HG03095 (cell line): ENCODE results near the gene RIPOR3.
"Not testable (repeated sequence)": the region's sequence is repeated elsewhere in the genome, so short reads cannot be mapped to it uniquely, and the experiment has no call there.

Experiments used
- ATAC-seq: cut with Tn5 transposase; IDR thresholded peaks from one replicate; pipeline ENCODE4 v1.9.1; 2021; ENCODE audit warnings: moderate library complexity; ENCODE audit not compliant: unreplicated experiment

RIPOR3 gene

DNA sequence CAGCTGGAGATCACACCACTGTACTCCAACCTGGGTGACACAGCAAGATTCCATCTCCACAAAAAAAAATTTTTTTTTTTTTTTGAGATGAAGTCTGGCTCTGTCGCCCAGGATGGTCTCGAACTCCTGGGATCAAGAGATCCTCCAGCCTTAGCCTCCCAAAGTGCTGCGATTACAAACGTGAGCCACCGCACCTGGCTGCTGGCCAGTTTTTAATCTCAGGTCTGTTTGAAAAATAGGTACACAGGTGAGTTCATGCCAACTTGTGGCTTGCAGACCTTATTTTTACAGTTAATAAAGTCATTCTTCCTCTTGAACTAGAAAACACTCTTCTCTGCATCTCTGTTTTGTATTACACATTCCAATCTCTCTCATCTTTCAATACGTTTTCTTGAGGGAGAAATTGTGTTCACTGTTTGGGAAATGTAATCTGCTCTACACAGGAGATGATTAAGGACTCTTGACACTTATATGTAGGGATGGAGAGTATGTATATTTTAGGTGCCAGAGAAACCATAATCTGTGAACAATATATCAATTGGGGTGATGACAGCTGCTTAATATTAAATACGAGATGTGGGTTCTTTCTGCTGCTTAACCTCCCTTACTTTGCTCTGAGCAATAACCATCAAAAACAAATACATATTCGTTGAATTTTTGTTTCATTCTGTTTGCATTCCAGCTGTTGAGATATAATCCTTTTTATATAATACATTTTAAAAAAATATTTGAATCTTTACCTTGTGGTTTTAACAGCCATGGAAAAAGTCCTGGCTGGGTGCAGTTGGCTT is 17.7 kb upstream of the RIPOR3 start:
- ATAC-seq: no peak

DNA sequence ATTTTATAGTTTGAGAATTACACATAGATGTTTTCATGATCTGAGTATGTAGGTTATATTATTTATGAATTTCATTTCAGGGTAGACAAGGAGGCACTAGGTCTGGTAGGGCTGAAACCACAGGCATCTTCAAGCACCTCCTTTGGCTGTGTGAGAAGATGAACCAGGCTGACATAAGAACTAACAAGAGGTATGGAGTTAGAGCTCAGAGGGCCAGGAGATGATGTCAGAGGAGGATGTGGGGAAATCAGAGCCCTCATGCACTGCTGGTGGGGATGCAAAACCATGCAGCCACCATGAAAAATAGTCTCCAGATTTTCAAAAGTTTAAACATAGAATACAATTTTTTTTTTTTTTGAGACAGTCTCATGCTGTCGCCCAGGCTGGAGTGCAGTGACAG is 13.6 kb upstream of the RIPOR3 start:
- no peak for ATAC-seq

DNA sequence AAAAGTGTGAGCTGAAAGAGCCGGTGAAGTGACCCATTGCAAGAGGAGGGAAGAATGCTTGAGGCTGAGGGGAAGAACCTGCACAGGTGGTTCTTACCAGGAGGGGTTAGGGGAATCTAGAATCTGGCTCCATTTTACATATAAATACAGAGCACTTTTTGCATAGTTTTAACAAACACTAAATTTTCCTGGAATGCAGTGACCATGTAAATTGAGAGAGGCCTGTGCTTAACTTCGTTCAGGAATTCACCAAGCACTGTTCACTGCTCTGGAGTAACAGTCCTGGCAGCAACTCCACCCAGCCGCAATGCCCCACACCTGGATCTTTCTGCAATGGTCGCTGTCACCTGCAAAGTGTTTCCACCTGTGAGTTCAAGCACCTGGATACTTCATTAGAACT is 13.2 kb upstream of the RIPOR3 start:
- no peak for ATAC-seq

DNA sequence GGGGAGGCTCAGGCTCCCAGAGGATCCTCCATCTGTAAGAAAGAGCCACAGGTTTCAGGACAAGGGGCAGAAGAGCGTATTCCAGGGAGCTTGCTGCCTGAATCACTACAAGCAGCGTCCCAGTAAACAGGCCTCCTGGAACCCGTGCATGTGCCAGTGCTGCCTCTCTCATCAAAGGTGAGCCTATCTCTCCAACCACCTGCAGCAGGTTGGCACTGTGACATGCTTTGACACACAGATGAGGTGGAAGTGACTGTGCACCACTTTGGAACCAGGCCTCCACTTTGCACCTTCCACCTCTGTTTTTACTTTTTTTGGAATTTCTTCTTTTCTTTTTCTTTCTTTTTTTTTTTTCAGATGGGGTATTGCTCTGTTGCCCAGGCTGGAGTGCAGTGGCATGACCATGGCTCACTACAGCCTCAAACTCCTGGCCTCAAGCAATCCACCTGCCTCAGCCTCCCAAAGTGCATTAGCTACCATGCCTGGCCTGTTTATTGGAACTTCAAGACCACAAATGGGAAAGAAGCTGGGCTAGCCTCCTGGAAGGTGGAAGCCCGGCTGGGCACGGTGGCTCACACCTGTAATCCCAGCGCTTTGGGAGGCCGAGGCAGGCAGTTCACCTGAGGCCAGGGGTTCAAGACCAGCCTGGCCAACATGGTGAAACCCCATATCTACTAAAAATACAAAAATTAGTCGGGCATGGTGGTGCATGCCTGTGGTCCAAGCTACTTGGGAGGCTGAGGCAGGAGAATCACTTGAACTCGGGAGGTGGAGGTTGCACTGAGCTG is 12.5 kb upstream of the RIPOR3 start:
- not testable (repeated sequence) for ATAC-seq

DNA sequence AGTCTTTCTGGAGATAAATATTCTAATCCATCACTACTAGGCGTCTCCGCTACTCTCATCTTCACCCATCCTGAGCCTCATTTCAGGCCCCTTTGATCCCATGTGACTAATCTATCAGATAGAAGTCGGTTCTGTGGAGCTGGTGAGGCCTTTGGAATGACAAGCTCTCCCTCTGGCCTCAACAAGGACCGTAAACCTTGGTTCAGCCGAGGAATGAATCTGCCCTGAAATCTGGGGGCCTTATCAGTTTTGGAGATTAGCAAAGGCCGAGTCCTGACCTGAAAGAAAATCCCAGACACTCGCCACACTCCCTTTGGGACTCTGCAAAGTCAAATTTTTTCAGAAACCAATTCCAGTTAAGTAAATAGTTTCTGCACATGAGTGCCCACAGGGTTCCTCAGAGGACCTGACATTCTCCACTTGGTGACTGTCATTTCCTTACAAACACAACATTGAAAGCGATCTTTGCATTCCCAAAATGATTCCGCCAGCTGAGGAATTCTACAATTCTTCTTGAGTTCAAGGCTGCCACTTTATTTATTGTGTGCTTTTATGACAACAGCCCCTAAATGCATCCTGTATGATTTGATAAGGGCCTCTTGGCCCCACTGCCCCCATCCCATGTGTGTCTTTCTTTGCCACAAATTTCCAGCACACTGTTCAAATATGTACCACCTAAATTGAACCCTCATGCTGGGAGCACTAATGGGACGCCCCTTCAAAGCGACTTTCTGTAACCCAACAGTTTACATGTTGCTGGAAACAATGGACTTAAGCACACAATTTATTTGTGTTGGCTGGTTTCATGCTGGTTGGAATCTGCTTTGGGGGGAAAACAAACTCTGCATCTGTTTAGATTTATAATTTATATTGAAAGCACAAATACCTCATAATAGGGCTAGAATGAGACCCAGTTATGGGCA is 10.0 kb upstream of the RIPOR3 start:
- no peak for ATAC-seq

DNA sequence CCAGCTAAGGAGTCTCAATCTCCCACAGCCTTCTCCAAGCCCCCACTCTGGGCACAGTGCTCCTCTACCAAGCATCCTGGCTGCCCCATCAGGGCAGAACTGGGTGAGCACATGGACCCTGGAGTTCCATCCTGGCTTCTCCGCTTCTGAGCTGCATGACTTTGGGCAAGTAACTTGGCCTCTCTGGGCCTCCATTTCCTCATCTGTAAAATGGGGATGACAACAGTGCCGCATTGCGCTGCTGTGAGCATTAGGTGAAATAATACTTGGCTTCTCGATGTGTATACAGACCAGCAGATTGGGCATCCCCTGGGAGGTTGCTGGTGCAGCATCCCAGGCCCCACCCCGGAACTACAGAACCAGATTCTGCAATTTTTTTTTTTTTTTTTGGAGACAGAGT is 8.3 kb upstream of the RIPOR3 start:
- no peak for ATAC-seq

DNA sequence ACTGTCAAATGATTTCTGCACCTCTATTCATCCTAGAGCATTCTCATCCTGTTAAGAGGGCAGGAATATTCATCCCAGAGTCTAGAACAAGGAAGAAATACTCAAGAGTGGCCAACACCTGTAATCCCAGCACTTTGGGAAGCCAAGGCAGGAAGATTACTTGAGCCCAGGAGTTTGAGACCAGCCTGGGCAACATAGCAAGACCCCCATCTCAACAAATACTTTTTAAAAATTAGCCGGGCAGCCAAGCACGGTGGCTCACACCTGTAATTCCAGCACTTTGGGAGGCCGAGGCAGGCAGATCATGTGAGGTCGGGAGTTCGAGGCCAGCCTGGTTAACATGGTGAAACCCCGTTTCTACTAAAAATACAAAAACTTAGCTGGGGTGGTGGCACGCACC is 6.9 kb upstream of the RIPOR3 start:
- ATAC-seq: not testable (repeated sequence)

DNA sequence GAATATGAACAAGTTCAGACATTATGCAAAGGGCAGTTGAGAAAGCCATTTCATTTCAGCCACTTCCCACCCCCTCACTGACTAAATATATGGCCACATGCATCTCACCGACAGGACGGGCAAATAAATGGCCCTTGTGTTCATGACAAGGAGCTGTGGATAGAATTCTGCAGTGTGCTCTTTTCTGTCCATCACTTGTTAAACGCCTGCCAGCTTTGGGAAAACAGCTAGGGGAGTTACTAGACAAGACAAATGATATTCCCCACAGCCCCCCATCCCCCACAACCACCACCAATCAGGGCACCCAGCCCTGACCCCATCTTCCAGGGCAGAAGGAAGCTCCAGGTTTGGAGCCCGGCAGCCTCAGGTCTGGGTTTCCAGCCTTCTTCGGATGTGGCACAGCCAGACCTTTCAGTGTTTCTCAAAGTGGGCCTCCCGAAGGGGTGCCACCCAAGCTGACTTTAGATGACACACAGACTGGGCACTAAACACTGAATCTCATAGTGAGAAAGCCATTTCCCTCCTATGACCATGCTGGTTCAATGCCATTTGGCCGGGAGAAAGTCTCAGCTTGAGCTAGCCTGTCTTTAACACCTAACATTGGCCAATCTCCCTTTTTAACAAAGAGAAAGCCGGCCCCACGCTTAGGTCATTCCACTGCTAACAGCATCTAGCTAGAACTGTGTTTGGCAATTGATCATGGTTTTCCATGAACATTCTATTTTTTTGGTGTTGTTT is 4.0 kb upstream of the RIPOR3 start:
- ATAC-seq: no peak

DNA sequence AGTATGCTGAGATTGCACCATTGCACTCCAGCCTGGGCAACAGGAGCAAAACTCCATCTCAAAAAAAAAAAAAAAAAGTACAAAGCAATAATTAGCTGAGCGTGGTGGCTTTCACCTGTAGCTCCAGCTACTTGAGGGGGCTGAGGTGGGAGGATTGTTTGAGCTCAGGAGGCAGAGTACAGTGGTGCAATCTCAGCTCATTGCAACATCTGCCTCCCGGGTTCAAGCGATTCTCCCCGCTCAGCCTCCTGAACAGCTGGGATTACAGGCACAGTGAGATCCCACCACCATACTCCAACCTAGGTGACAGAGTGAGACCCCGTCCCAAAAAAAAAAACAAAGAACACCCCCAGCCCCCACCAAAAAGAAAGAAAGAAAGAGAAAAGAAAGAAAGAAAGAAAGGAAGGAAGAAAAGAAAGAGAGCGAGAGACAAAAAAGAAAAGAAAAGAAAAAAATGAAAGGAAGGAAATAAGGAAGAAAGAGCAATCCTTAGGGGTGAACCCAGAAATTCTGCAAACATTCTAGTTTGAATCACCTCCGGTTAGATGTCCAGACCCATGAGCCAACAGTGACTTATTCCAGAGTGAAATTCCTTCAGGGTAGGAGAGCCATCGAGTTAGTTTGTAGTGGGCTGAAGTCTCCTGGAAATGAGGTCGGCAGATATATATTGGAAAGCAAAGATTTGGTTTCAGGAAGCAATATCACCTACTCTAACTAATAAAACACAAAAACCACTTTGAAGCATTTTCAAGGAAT is 3.2 kb upstream of the RIPOR3 start:
- ATAC-seq: no peak

DNA sequence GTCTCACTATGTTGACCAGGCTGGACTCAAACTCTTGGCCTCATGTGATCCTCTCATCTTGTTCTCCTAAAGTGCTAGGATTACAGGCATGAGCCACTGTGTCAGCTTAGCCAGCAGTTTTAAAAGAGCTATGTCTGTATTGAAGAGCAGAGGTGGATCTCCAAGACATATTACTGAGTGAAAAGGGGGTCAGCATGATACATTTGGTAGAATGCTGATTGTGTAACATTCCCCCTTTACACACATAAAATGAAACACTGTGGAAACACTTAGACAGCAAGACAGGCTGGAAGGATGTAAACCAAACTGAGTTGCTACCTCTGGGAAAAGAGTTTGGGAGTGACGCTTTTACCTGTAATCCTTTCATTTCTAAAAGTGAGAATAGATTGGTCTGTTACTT is 1.7 kb upstream of the RIPOR3 start:
- no peak for ATAC-seq

DNA sequence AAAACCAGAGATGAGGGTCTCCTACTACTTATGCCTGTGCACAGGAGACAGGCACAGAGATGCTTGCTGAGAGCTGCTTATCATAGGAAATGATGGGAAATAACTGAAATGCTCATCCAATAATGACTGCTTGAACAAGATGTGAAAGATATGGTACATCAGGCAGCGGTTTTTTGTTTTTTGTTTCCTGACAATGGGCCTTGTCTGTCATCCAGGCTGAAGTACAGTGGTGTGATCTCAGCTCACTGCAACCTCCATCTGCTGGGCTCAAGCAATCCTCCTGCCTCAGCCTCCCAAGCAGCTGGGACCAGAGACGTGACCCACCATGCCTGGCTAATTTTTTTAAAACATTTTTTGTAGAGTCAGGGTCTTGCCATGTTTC is 1.2 kb upstream of the RIPOR3 start:
- ATAC-seq: no peak

DNA sequence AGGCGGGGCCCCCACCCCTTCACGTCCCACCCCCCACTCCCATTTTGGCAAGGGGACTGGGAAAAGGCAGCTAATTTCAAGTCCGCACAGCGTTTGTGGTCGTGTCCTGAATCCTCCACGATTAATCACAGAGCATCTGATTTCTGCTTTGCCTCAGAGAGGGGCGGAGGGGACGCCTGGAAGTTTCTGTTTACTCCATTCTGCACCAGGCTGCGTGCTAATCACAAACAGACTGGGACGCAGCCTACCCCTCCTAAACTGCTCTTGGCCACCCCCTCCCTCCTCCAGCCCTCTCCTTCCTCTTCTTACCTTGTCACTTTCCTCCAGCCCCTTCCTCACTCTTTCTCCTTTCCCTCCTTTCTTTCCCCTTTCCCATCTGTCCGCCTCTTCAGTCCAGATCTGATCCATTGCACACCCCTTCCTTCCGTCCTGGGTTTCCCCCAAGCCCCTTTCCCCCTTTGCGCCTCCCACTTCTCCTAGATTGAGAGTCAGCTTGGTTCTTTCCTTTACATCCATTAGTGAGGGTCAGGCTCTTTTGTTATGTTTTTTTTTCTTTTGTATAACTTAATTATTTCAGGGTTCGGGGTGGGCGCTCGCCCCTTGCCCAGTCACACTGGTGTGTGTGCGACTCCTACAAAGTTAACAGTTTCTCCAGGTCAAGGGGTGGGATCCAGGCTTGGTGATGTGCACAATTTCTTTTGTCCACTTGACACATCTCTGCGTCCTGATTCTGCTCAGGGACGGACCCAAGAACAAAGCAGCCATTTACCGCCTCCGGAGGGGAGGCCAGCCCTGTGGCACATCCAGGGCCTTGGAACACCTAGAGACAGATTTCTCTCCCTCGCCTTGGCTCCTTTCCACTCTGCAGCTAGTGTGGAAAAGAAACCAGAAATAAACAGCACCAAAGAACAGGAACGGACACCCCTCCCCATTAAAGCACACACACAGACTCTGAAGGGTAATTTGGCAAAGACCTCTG is 520 bp upstream of the RIPOR3 start:
- no peak for ATAC-seq

DNA sequence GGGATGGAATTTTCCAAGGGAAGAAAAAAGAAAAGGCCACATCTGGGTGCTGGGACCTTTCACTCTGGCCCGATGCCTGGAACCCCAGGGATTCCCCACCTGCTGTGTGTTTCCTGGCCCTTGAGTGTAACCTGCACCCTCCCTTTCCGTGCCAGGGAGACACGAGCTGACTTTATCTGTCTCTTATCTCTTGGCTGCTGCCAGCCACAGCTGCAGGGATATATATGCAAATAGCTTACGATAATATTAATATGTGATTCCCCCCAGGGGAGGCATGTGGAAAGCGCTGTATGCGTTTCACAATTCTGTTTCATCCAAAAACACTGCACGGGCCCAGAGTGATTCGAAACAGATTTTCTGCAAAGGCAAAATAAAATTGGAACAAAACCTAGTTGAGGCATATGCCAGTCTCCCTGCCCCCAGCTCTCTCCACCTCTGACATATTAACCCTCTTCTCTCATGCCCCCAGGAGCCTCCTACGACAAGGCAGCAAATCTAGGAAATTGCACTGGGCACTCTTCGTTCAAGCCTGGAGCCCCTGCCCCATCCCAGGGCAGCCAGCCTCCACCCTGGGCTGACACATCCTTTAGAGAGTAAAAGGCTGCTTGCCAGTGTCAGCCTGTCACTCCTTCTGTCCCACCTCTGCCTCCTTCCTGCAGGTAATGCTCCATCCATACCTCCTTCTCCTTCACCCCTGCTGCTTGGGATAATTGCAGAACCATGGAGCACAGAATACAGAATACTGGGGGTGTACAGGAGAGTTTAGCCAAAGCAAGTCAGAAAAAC is 1.3 kb downstream of the RIPOR3 start:
- ATAC-seq: no peak

DNA sequence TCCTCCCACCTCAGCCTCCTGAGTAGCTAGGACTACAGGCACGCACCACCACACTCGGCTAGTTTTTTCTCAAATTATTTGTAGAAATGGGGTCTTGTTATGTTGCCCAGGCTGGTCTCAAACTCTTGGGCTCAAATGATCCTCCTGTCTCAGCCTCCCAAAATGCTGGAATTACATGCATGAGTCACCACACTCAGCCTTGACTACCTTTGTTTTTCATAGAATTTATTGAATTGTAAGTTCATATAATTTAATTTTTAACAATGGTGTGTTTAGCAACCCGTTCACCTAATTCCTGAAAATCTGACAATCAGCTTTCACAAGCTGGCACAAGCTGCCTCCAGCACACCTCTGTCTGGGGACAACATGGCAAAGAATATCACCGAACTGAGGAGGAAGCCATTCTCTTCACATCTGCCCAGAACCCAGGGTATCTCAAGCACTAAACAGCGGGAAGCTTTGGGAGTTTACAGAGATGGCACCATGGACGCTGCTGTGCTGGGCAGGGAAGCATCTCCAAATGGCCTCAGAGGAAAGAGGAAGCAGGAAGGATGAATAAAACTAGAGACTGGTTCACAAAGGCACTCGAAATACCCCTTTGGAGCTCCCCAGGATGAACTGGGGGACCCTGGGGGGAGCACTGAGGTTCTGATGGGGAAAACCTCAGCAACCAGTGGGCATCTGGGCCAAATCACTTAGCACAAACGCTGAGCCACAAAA is 2.9 kb downstream of the RIPOR3 start:
- ATAC-seq: no peak

DNA sequence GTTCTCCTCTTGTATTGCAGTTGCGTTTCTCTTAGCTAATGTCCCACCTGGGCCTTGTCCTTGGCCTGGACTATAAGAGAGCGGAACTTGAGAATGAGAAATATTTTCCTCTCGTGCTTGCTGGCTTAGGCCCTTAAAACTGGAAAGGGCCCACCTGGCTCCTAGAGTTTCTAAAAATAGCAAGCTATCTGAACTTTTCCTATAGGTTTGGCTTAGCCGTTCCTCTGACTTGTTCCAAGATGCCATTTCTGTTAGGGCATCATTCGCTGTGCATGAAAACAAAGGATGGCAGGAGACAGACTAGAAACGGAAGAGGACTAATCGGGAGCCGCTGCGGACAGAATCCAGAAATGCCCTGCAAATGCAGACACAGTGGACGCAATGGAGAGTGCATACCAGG is 4.5 kb downstream of the RIPOR3 start:
- no peak for ATAC-seq

DNA sequence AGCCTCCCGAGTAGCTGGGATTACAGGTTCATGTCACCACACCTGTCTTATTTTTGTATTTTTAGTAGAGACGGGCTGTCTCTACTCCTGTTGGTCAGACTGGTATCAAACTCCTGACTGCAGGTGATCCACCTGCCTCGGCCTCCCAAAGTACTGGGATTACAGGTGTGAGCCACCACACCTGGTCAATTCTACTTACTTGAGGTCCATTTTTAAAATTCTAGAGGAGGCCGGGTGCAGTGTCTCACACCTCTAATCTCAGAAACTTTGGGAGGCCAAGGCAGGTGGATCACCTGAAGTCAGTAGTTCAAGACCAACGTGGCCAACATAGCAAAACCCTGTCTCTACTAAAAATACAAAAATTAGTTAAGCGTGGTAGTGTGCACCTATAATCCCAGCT is 7.8 kb downstream of the RIPOR3 start:
- ATAC-seq: no peak

DNA sequence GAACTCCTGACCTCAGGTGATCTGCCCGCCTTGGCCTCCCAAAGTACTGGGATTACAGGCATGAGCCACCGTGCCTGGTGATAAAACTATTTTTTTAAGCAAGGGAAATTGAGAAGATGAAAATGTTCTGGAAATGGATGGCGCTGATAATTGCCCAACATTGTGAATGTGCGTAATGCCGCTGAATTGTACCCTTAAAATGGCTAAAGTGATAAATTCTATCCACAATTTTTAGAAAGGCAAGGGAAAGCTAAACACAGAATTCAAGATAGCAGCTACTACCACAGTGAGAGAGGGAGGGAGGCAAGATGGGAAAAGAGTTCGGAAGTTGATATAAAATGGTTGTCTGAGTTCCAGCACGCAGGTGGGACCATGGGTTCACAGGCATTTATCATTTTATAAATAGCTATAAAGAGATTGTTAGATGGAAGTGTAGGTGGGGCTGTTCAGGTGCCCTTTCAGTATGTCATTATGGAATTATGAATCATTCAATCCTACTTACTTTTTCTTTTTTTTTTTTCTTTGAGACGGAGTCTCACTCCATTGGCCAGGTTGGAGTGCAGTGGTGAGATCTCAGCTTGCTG is 8.3 kb downstream of the RIPOR3 start:
- no peak for ATAC-seq
